Neural cell (in vitro differentiated cells): ENCODE data around the gene CELF4. TPM values are rescaled to one million over a fixed set of nuclear protein-coding genes. Genes with fewer than 3 reads are reported as not detected.

Experiments used
- H2AFZ ChIP-seq: fragments of 200-600, 300-800 bp; sonication (generic), shearing (Covaris generic); 2 replicates; pipeline ENCODE4 v1.6.0; 2014; ENCODE audit warnings: low read depth, mild to moderate bottlenecking, antibody characterized with exemption, low read length, moderate library complexity
- H3F3A ChIP-seq: fragments of 200-600 bp; shearing (Covaris generic); 2 replicates; pipeline ENCODE4 v1.6.1; 2016; ENCODE audit warnings: mild to moderate bottlenecking, moderate library complexity, mixed read lengths, antibody characterized with exemption, low read length; ENCODE audit not compliant: insufficient read depth, poor library complexity, severe bottlenecking
- H3K27ac ChIP-seq: fragments of 200-600, 300-800 bp; sonication (generic), shearing (Covaris generic); 2 replicates; pipeline ENCODE4 v1.5.1; 2014; ENCODE audit warnings: mild to moderate bottlenecking, low read length, moderate library complexity
- H3K27me3 ChIP-seq: fragments of 300-800, 200-600 bp; sonication (generic), shearing (Covaris generic); 2 replicates; pipeline ENCODE4 v1.6.0; 2014; ENCODE audit warnings: mild to moderate bottlenecking, low read depth, low read length, moderate library complexity; ENCODE audit not compliant: insufficient read depth
- H3K36me3 ChIP-seq: fragments of 300-800, 200-600 bp; sonication (generic), shearing (Covaris generic); 2 replicates; pipeline ENCODE4 v1.5.1; 2014; ENCODE audit warnings: mild to moderate bottlenecking, antibody characterized with exemption, low read length, moderate library complexity; ENCODE audit not compliant: insufficient read depth
- H3K4me2 ChIP-seq: fragments of 300-800, 200-600 bp; sonication (generic), shearing (Covaris generic); 2 replicates; pipeline ENCODE4 v1.6.0; 2014; ENCODE audit warnings: mild to moderate bottlenecking, low read length
- H3K4me3 ChIP-seq: fragments of 300-800, 200-600 bp; sonication (generic), shearing (Covaris generic); 2 replicates; pipeline ENCODE4 v1.5.1; 2014; ENCODE audit warnings: mild to moderate bottlenecking, low read length, moderate library complexity
- H3K79me2 ChIP-seq: fragments of 200-600 bp; shearing (Covaris generic); replicated peaks from 2 replicates; pipeline ENCODE4 v1.6.0; 2014; ENCODE audit warnings: mild to moderate bottlenecking, low read length, moderate library complexity; ENCODE audit not compliant: insufficient read depth
- H3K9ac ChIP-seq: fragments of 300-800, 200-600 bp; sonication (generic), shearing (Covaris generic); 2 replicates; pipeline ENCODE4 v1.6.1; 2016; ENCODE audit warnings: mild to moderate bottlenecking, low read length, mixed read lengths
- H3K9me2 ChIP-seq: fragments of 200-600 bp; shearing (Covaris generic); 2 replicates; pipeline ENCODE4 v1.6.1; 2016; ENCODE audit warnings: mild to moderate bottlenecking, low read length, mixed read lengths; ENCODE audit not compliant: insufficient read depth
- H3K9me3 ChIP-seq: fragments of 200-600, 300-800 bp; sonication (generic), shearing (Covaris generic); 2 replicates; pipeline ENCODE4 v1.6.1; 2016; ENCODE audit warnings: mild to moderate bottlenecking, mixed run types, low read length, moderate library complexity, mixed read lengths
- H4K20me1 ChIP-seq: fragments of 200-600 bp; shearing (Covaris generic); 2 replicates; pipeline ENCODE4 v1.6.1; 2016; ENCODE audit warnings: mild to moderate bottlenecking, mixed run types; ENCODE audit not compliant: insufficient read depth
- CTCF ChIP-seq: fragments of 450-650 bp; IDR thresholded peaks from 2 replicates; pipeline ENCODE4 v1.5.1; 2014; ENCODE audit warnings: antibody characterized with exemption, mild to moderate bottlenecking, moderate library complexity; ENCODE audit not compliant: poor library complexity, severe bottlenecking
- EP300 ChIP-seq: fragments of 450-650 bp; conservative IDR thresholded peaks from 2 replicates; pipeline ENCODE4 v1.6.1; 2014; ENCODE audit warnings: antibody characterized with exemption, mild to moderate bottlenecking, moderate library complexity; ENCODE audit not compliant: poor library complexity, severe bottlenecking
- EZH2 ChIP-seq: fragments of 200-600, 300-800 bp; shearing (Covaris generic), sonication (generic); IDR thresholded peaks from 2 replicates; pipeline ENCODE4 v1.6.1; 2014; ENCODE audit warnings: antibody characterized with exemption, low read length, borderline replicate concordance, mild to moderate bottlenecking; ENCODE audit not compliant: insufficient read depth, poor library complexity, severe bottlenecking
- POLR2AphosphoS5 ChIP-seq: IDR thresholded peaks from 2 replicates; pipeline ENCODE4 v1.6.1; 2012
- RAD21 ChIP-seq: fragments of 450-650 bp; conservative IDR thresholded peaks from 2 replicates; pipeline ENCODE4 v1.6.1; 2014; ENCODE audit warnings: antibody characterized with exemption, mild to moderate bottlenecking, moderate library complexity
- SMC3 ChIP-seq: fragments of 450-650 bp; conservative IDR thresholded peaks from 2 replicates; pipeline ENCODE4 v1.6.1; 2014; ENCODE audit warnings: antibody characterized with exemption, mild to moderate bottlenecking, moderate library complexity; ENCODE audit not compliant: poor library complexity
- TAF1 ChIP-seq: IDR thresholded peaks from 2 replicates; pipeline ENCODE4 v1.6.1; 2012; ENCODE audit warnings: low read depth
- polyA plus RNA-seq: library from polyadenylated mRNA; depleted of rRNA; stranded (reverse); fragments of >200 nt; gene quantifications from 2 replicates; pipeline ENCODE4 v1.2.3, GENCODE V29; 2014
- TF ChIP-seq, protein P1 (sequence below): IDR thresholded peaks from 2 replicates; pipeline ENCODE4 v1.6.1; 2012; ENCODE audit warnings: borderline replicate concordance

CELF4 gene
- polyA plus RNA-seq, 1 donor from 2014 or later, result 191 TPM

DNA sequence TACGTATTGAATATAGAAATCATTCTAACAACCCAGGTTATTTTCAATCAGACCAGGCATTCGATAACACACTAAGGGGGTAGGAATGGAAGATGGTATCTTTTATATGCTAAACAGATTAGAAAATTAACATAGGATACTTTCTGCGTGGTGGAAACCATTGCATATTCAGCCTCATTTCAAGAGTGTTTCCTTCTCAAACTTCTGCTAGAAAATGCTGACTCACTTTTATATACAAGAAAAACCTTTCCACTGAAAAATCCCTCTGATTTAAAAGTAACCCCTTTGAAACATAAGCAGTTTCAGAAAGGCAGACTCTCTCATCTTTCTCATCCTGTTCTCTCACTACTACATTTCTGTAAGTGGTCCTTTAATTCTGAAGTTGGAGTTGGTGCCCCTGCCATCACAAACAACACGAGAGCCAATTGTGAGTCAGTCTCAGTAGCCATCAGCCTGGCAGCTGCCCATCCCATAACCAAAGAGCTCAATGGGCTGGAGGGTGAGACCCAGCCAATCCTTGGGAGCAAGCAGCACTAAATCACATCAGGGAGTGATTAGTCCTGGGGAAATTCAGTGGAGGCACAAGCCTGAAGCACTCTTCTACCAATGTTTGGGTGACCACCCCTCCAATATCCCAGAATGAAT is 343.1 kb downstream of the CELF4 start:
- no peak overlapping the region for H2AFZ ChIP-seq
- no peaks in the 10 kb centered on the region for H3K36me3 ChIP-seq
- H3K9ac ChIP-seq, result no peak overlapping the region
- no peaks in the 10 kb centered on the region for H4K20me1 ChIP-seq
- TF ChIP-seq, protein P1, sequence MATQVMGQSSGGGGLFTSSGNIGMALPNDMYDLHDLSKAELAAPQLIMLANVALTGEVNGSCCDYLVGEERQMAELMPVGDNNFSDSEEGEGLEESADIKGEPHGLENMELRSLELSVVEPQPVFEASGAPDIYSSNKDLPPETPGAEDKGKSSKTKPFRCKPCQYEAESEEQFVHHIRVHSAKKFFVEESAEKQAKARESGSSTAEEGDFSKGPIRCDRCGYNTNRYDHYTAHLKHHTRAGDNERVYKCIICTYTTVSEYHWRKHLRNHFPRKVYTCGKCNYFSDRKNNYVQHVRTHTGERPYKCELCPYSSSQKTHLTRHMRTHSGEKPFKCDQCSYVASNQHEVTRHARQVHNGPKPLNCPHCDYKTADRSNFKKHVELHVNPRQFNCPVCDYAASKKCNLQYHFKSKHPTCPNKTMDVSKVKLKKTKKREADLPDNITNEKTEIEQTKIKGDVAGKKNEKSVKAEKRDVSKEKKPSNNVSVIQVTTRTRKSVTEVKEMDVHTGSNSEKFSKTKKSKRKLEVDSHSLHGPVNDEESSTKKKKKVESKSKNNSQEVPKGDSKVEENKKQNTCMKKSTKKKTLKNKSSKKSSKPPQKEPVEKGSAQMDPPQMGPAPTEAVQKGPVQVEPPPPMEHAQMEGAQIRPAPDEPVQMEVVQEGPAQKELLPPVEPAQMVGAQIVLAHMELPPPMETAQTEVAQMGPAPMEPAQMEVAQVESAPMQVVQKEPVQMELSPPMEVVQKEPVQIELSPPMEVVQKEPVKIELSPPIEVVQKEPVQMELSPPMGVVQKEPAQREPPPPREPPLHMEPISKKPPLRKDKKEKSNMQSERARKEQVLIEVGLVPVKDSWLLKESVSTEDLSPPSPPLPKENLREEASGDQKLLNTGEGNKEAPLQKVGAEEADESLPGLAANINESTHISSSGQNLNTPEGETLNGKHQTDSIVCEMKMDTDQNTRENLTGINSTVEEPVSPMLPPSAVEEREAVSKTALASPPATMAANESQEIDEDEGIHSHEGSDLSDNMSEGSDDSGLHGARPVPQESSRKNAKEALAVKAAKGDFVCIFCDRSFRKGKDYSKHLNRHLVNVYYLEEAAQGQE, result no peak
- TF ChIP-seq CTCF (no peak), SMC3 (no peak), POLR2AphosphoS5 (no peak), EZH2 (no peak), TAF1 (no peak), RAD21 (no peak), EP300 (no peak)
- H3F3A ChIP-seq, result no peaks in the 10 kb centered on the region
- H3K27ac ChIP-seq, result no peak overlapping the region
- H3K79me2 ChIP-seq, result no peaks in the 10 kb centered on the region
- H3K9me2 ChIP-seq, result no peaks in the 10 kb centered on the region
- H3K27me3 ChIP-seq, result no peaks in the 10 kb centered on the region
- H3K4me2 ChIP-seq, result no peak overlapping the region
- no peak overlapping the region for H3K4me3 ChIP-seq
- H3K9me3 ChIP-seq, result no peaks in the 10 kb centered on the region

- Histone ChIP-seq H3K9me2 (no peaks in the 10 kb centered on the region), H3K4me2 (no peak overlapping the region), H3K4me3 (no peak overlapping the region), H2AFZ (no peak overlapping the region), H3K36me3 (no peaks in the 10 kb centered on the region), H3K27me3 (no peaks in the 10 kb centered on the region), H3K9me3 (no peaks in the 10 kb centered on the region), H3F3A (no peaks in the 10 kb centered on the region), H4K20me1 (no peaks in the 10 kb centered on the region), H3K79me2 (no peaks in the 10 kb centered on the region), H3K9ac (no peak overlapping the region), H3K27ac (no peak overlapping the region)
- TF ChIP-seq TAF1 (no peak), CTCF (no peak), POLR2AphosphoS5 (no peak)
Measured at GRCh38 chr18:37219257-37219656, 346.3 kb downstream of the CELF4 start.
